ENCODE results near the gene MTSS2.

Gene MTSS2

DNA sequence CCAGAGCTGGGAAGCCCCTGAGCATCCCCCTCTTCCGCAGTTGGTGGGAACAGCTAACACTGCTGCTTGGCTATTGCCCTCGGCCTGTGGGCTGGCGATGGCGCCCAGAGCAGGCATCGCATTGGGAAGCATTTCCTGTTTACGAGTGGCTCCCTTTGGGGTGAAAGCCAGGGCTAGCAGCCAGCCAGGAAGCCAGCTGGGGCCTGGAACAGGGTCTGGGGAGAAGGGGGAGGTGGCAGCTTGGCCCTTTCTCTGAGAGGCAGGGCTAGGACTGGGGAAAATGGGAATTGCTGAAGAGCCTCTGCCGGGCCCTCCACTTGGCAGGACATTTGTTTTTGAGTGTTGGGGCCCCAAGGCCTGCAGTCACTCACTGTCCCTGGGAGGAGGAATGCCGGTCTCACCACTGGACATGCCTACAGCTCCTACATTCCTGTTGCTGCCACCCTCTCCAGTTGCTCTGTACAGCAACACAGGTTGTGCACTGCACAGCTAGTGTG is 2.4 kb upstream of the MTSS2 start:
- peak; percentile 12 for ATAC-seq
- TF ChIP-seq ZNF70 (CRISPR knock-in tag; IDR thresholded peaks at IDR 0.05), result no peak
- TF ChIP-seq, protein P1, sequence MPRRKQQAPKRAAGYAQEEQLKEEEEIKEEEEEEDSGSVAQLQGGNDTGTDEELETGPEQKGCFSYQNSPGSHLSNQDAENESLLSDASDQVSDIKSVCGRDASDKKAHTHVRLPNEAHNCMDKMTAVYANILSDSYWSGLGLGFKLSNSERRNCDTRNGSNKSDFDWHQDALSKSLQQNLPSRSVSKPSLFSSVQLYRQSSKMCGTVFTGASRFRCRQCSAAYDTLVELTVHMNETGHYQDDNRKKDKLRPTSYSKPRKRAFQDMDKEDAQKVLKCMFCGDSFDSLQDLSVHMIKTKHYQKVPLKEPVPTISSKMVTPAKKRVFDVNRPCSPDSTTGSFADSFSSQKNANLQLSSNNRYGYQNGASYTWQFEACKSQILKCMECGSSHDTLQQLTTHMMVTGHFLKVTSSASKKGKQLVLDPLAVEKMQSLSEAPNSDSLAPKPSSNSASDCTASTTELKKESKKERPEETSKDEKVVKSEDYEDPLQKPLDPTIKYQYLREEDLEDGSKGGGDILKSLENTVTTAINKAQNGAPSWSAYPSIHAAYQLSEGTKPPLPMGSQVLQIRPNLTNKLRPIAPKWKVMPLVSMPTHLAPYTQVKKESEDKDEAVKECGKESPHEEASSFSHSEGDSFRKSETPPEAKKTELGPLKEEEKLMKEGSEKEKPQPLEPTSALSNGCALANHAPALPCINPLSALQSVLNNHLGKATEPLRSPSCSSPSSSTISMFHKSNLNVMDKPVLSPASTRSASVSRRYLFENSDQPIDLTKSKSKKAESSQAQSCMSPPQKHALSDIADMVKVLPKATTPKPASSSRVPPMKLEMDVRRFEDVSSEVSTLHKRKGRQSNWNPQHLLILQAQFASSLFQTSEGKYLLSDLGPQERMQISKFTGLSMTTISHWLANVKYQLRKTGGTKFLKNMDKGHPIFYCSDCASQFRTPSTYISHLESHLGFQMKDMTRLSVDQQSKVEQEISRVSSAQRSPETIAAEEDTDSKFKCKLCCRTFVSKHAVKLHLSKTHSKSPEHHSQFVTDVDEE (CRISPR knock-in tag; IDR thresholded peaks at IDR 0.05), result peak; percentile 46; the same call in 1 of the 2 replicates

DNA sequence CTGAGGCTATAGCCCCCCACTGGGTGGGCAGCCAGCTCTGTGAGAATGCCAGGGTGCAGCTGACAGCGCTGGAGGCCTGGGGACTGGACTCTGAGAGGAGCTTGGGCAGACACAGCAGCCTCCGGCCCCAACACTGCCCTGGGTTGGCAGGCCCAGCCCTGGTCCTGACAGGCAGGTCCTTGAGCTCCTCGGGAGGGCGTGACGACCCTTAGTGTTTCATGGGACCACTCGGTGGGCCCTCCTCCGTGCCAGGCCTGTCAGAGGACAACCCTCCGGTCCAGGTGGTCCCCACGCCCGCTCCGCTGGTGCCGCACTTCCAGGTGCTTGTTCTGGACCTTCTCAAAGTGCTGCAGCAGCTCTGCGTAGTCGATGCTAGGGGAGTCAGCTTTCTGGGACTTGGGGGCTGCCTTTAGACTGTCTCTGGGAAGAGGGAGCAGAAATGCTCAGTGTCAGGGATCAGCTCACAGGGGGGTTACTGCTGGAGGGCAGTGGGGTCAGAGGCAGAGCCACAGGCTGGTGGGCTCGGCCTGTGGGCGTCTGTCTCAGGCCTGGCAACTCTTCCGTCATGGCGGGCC is 1.9 kb upstream of the MTSS2 start:
- TF ChIP-seq, protein P2, sequence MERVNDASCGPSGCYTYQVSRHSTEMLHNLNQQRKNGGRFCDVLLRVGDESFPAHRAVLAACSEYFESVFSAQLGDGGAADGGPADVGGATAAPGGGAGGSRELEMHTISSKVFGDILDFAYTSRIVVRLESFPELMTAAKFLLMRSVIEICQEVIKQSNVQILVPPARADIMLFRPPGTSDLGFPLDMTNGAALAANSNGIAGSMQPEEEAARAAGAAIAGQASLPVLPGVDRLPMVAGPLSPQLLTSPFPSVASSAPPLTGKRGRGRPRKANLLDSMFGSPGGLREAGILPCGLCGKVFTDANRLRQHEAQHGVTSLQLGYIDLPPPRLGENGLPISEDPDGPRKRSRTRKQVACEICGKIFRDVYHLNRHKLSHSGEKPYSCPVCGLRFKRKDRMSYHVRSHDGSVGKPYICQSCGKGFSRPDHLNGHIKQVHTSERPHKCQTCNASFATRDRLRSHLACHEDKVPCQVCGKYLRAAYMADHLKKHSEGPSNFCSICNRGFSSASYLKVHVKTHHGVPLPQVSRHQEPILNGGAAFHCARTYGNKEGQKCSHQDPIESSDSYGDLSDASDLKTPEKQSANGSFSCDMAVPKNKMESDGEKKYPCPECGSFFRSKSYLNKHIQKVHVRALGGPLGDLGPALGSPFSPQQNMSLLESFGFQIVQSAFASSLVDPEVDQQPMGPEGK (CRISPR knock-in tag; IDR thresholded peaks at IDR 0.05; ENCODE audit: borderline replicate concordance), result no peak
- TF ChIP-seq ISL1 (CRISPR knock-in tag; IDR thresholded peaks at IDR 0.05) (no peak), ZNF565 (CRISPR knock-in tag; conservative IDR thresholded peaks at IDR 0.05; ENCODE audit: low read depth) (no peak), RARB (CRISPR knock-in tag; IDR thresholded peaks at IDR 0.05) (no peak), BACH2 (CRISPR knock-in tag; IDR thresholded peaks at IDR 0.05; ENCODE audit: borderline replicate concordance) (no peak), ESRRG (CRISPR knock-in tag; IDR thresholded peaks at IDR 0.05) (no peak), ZC3H10 (CRISPR knock-in tag; IDR thresholded peaks at IDR 0.05) (no peak), ARNTL (CRISPR knock-in tag; IDR thresholded peaks at IDR 0.05; ENCODE audit: borderline replicate concordance, low read depth) (no peak)
- TF ChIP-seq, protein P1 (CRISPR knock-in tag; IDR thresholded peaks at IDR 0.05), result no peak
- no peak for ATAC-seq

DNA sequence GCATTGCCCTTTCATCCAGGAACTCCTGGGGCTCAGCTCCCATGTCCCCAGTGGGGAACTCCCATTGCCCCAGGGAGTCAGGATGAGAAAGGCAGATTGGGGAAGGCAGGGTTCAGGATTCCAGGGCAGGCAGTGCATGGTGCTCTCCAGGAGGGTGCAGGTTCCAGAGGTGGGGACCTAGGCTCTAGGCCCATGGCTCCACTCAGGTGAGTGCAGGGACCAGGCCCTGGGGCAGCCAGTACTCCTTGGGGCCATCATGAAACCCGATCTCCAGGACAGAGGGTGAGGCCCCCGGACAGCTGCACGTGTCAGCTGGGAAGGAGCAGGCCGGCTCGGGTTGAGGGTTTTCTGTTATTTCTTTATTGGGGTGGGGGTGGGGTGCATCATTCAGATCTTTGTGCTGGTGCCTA is 1.3 kb upstream of the MTSS2 start:
- no peak for ATAC-seq
- TF ChIP-seq PPARA (CRISPR knock-in tag; IDR thresholded peaks at IDR 0.05; ENCODE audit: borderline replicate concordance), result no peak

DNA sequence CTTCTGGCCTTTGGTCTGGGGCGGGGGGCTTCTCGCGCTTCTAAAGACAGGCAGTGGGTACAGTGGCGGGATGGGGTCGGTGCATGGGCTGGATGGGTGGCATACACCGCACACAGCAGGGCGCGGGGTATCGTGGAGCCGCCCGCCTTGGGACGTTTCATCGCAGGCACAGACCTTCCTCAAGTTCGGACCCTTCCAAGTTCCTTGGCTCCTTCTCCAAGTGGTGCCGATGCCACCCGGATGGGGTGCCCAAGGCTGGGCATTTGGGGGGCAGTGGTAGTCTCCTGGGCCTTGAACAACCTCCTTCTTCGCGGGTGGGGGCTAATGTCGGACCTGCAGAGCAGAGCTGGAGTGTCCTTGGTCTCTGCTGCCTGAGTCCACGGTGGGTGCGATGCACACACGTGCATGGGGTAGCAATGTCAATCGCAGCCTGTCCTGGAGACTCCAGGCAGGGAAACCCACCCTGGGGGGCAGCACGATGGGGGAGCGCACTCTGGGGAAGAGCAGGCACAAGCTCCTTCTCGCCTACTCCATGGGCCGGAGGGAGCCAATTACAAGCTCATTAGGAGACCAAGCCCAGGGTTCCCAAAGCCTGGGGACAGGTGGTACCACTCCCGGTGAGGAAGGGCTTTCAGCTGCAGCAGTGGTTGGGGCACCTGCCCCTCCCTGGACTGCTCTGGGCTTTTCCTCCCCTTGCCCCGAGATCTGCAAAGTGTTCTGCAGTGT is 686 bp upstream of the MTSS2 start:
- ATAC-seq, result no peak; the same call in 2 of the 3 replicates
- TF ChIP-seq RARB (CRISPR knock-in tag; IDR thresholded peaks at IDR 0.05) (no peak), ZNF565 (CRISPR knock-in tag; conservative IDR thresholded peaks at IDR 0.05; ENCODE audit: low read depth) (no peak), SNAI2 (CRISPR knock-in tag; IDR thresholded peaks at IDR 0.05) (no peak), ZNF8 (CRISPR knock-in tag; IDR thresholded peaks at IDR 0.05) (no peak), TOX (CRISPR knock-in tag; IDR thresholded peaks at IDR 0.05; ENCODE audit: borderline replicate concordance) (no peak)

DNA sequence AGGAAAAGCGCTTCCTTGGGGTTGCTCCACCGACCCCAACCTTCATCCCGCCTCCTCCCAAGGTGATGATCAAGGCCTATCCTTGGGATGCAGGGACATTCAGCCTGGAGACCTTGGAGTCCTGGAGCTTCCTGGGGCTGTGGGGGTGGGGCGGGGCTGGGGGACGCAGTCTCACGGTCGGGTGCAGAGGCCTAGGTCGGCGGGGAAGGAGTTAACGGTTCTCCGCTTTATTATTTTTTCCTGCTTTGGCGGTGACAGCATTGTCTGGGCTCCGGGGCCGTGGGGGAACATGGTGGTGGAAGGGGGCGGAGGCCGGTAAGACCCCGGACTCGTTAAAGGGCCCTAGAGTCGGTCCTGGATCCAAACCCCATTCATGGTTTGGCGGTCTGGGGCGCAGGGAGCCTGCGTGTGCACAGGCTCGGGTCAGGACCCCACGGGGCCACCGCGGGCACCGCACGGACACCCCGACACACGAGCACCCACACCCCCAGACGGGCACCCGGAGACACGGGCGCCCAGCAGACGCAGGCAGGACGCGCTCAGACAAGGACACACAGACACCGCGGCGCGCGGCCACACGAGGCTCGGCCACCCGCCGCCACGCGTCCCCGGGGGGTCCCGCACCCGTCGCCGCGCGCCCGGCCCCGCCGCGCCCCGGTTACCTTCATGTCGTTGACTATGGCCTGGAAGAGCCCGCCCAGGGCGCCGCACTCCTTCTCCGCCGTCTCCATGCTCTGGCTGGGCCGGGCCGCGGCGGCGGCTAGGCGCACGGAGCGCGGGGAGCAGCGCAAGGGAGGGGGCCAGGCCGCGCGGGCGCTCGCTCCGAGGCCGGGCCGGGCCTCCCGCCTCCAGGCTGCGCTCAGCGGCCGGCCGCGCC is 554 bp downstream of the MTSS2 start:
- ATAC-seq, result no peak
- TF ChIP-seq, protein P3, sequence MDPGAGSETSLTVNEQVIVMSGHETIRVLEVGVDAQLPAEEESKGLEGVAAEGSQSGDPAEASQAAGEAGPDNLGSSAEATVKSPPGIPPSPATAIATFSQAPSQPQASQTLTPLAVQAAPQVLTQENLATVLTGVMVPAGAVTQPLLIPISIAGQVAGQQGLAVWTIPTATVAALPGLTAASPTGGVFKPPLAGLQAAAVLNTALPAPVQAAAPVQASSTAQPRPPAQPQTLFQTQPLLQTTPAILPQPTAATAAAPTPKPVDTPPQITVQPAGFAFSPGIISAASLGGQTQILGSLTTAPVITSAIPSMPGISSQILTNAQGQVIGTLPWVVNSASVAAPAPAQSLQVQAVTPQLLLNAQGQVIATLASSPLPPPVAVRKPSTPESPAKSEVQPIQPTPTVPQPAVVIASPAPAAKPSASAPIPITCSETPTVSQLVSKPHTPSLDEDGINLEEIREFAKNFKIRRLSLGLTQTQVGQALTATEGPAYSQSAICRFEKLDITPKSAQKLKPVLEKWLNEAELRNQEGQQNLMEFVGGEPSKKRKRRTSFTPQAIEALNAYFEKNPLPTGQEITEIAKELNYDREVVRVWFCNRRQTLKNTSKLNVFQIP (CRISPR knock-in tag; IDR thresholded peaks at IDR 0.05; ENCODE audit: borderline replicate concordance, low read depth), result no peak
- TF ChIP-seq PPARA (CRISPR knock-in tag; IDR thresholded peaks at IDR 0.05; ENCODE audit: borderline replicate concordance), result no peak
- TF ChIP-seq GLIS3 (CRISPR knock-in tag; IDR thresholded peaks at IDR 0.05), result no peak
- no peak for TF ChIP-seq ZNF70 (CRISPR knock-in tag; IDR thresholded peaks at IDR 0.05)
- TF ChIP-seq, protein P1 (CRISPR knock-in tag; IDR thresholded peaks at IDR 0.05), result no peak

Data from SK-N-SH treated with all-trans-retinoic acid at 6 μM for 48 hours (cell line).